Kidney (tissue), 14 donors: ENCODE data around the gene PSTK. TPM values are rescaled to one million over a fixed set of nuclear protein-coding genes. Genes with fewer than 3 reads are reported as not detected.

ENCODE experiments used
- DNase-seq, 5 donors: peaks; one replicate each; pipeline ENCODE4 v3.0.0-alpha.2; 2013 to 2020
- FAIRE-seq: peaks from 2 replicates; lab custom pipeline; 2012; peaks lifted over from hg19 to GRCh38; lab: Jason Lieb, UNC
- H3K27ac ChIP-seq, 2 donors: one replicate each; pipeline ENCODE4 v1.7.0; 2013; ENCODE audit warnings: low read depth in 2 of 2, low read length in 2 of 2, inconsistent platforms in 1 of 2
- H3K27me3 ChIP-seq: one replicate; pipeline ENCODE4 v1.7.1; 2013; ENCODE audit warnings: low read length, inconsistent platforms; ENCODE audit not compliant: control insufficient read depth, insufficient read depth
- H3K36me3 ChIP-seq, 3 donors: one replicate each; pipeline versions ENCODE4 v1.7.0 to v1.7.1; 2013; ENCODE audit warnings: low read length in 3 of 3, control low read depth in 1 of 3, inconsistent platforms in 1 of 3; ENCODE audit not compliant: insufficient read depth in 3 of 3, control insufficient read depth in 2 of 3
- H3K4me1 ChIP-seq, 3 donors: one replicate each; pipeline versions ENCODE4 v1.7.0 to v1.7.1; 2013; ENCODE audit warnings: low read length in 3 of 3, inconsistent platforms in 1 of 3, low read depth in 1 of 3; ENCODE audit not compliant: control insufficient read depth in 2 of 3, insufficient read depth in 2 of 3
- H3K4me3 ChIP-seq, 3 donors: one replicate each; pipeline versions ENCODE4 v1.7.0 to v1.8.1; 2013; ENCODE audit warnings: low read length in 3 of 3, control low read depth in 1 of 3, inconsistent platforms in 1 of 3
- H3K9ac ChIP-seq, 3 donors: one replicate each; pipeline versions ENCODE4 v1.7.0 to v1.7.1; 2013; ENCODE audit warnings: low read length in 3 of 3, control low read depth in 1 of 3, inconsistent platforms in 1 of 3
- H3K9me3 ChIP-seq, 3 donors: one replicate each; pipeline versions ENCODE4 v1.7.0 to v1.7.1; 2013; ENCODE audit warnings: low read length in 3 of 3, control low read depth in 1 of 3, inconsistent platforms in 1 of 3; ENCODE audit not compliant: control insufficient read depth in 2 of 3, insufficient read depth in 1 of 3
- CTCF ChIP-seq: IDR thresholded peaks from 3 replicates; pipeline ENCODE4 v1.5.1; 2012; ENCODE audit warnings: mild to moderate bottlenecking, moderate library complexity, borderline replicate concordance; ENCODE audit not compliant: insufficient read depth; ENCODE audit errors: extremely low read depth
- intact Hi-C: fragments of 100-400 bp; cut with DNase I; formaldehyde crosslinking; loops from one replicate; pipeline ENCODE4 v1.11.1; 2022
- polyA plus RNA-seq: library from polyadenylated mRNA; stranded (reverse); fragments of 350-450 nt; fragmentation: Illumina TruSeq; extraction: RNeasy Lipid Tissue Mini Kit (QIAGEN cat#74804); gene quantifications from one replicate; pipeline ENCODE4 v1.2.3, GENCODE V29; 2014; ENCODE audit warnings: low read depth, low replicate concordance; ENCODE audit not compliant: insufficient read depth
- total RNA-seq: library from RNA; stranded (reverse); fragmentation: NEBNext Ultra II Directional; extraction: Animal tissue kit (Norgen Biotek cat#: 25700); gene quantifications from one replicate; pipeline ENCODE4 v1.2.1, GENCODE V29; 2021
- donor health status: control.
- donor health status: control.
- donor health status: control.
- donor health status: control.
- donor health status: control.
- donor health status: DM: yes; HTN: yes; CAD: no.
- donor health status: Normal renal cell carcinoma (clear cell type).

PSTK gene
- total and polyA plus RNA-seq, 2 donors from 2014 or later, result 4.3 to 4.7 TPM

- Histone ChIP-seq H3K4me1 (peaks cover 0 to 5% (median 0%) of the 10 kb centered on the region in 3 donors), H3K9me3 (no peaks in the 10 kb centered on the region), H3K27me3 (no peaks in the 10 kb centered on the region), H3K27ac (no peak overlapping the region), H3K4me3 (no peak overlapping the region), H3K9ac (no peak overlapping the region), H3K36me3 (no peaks in the 10 kb centered on the region)
- intact Hi-C loops, result no loop called here
- no peak for TF ChIP-seq CTCF
- DNase-seq (no peak), FAIRE-seq (no peak)
Measured at GRCh38 chr10:122984708-122985107, 4.5 kb downstream of the PSTK start.

- no peak overlapping the region for H3K27ac ChIP-seq
- FAIRE-seq, result no peak
- TF ChIP-seq CTCF, result no peak
- no peak overlapping the region for H3K4me3 ChIP-seq
- DNase-seq, result no peak
- no peaks in the 10 kb centered on the region for H3K27me3 ChIP-seq
- no peaks in the 10 kb centered on the region for H3K9me3 ChIP-seq
- H3K9ac ChIP-seq, result no peak overlapping the region
- no peaks in the 10 kb centered on the region for H3K4me1 ChIP-seq
- intact Hi-C loops, result no loop called here
- no peaks in the 10 kb centered on the region for H3K36me3 ChIP-seq
Measured at GRCh38 chr10:122986335-122986734, 6.1 kb downstream of the PSTK start.

GRCh38 chr10:122988501-122988900, 8.3 kb downstream of the PSTK start:
- Histone ChIP-seq H3K36me3 (peaks cover 0 to 2% (median 0%) of the 10 kb centered on the region in 3 donors), H3K9ac (no peak overlapping the region), H3K9me3 (no peaks in the 10 kb centered on the region), H3K4me3 (no peak overlapping the region), H3K27ac (no peak overlapping the region), H3K27me3 (no peaks in the 10 kb centered on the region), H3K4me1 (no peaks in the 10 kb centered on the region)
- intact Hi-C loops, result no loop called here
- DNase-seq, result no peak
- TF ChIP-seq CTCF, result no peak
- FAIRE-seq, result no peak

- H3K9me3 ChIP-seq, result no peaks in the 10 kb centered on the region
- H3K27me3 ChIP-seq, result no peaks in the 10 kb centered on the region
- no peak for TF ChIP-seq CTCF
- peaks cover 3 to 16% (median 10%) of the 10 kb centered on the region in 3 donors for H3K36me3 ChIP-seq
- FAIRE-seq (no peak), DNase-seq (peak in 1 of 5 donors; percentile 9)
- no peak overlapping the region for H3K9ac ChIP-seq
- no peak overlapping the region for H3K27ac ChIP-seq
- no peaks in the 10 kb centered on the region for H3K4me1 ChIP-seq
- intact Hi-C loops, result no loop called here
- no peak overlapping the region for H3K4me3 ChIP-seq
Measured at GRCh38 chr10:122990278-122990677, 10.1 kb downstream of the PSTK start.
